GM19372 (cell line): ENCODE measurements around the gene CD2.

ENCODE experiments used
- ATAC-seq: cut with Tn5 transposase; IDR thresholded peaks from one replicate; pipeline ENCODE4 v1.9.1; 2021; ENCODE audit warnings: mild to moderate bottlenecking, low read depth, moderate library complexity; ENCODE audit not compliant: unreplicated experiment

CD2 gene

DNA sequence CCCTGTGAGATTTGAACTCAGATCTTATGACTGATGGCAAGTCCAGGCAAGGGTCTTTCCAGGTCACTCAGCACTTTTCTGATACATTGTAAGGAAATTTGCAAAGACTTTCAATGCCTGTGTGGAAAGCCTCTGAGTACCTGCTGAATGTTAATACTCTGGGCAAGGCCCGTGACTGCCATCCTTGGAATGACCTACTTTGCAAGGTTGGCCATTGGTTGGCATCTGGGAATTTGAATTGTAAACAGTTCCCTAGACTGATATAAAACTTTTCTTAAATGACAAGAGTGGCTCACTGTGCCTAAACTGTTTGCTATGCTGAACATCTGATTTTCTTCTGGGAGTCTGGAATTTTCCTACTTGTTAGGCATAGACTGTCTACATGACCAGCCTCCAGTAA is 57.1 kb downstream of the CD2 start:
- no peak for ATAC-seq

GRCh38 chr1:116814926-116815723 is 60.9 kb downstream of the CD2 start:
- no peak for ATAC-seq

DNA sequence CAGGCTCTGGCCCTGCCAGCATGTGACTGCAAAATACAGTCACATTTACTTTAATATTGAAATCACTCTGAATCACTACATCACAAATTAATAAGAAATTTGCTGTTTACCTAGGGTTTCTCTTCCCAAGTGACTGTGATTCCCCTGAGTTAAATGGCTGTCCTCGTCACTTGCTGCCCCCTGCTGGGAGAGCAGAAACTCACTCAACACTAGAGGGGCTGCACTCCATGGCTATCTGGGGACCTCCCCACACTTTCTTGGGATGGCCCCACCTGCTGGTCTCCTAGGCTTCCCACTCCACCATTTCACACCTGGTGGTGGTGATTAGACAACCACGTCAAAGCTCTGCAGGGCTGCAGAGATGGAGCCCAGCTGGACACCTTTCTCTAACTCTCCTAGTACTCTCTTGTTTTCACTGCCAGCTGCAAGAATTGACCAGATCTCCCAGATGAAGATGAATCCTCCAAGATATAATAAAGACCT is 63.4 kb downstream of the CD2 start:
- peak; percentile 62 for ATAC-seq
